ENCODE measurements around the gene ANKRD9.
"Not testable (repeated sequence)": the region's sequence is repeated elsewhere in the genome, so short reads cannot be mapped to it uniquely, and the experiment has no call there.

ANKRD9 gene, protein sequence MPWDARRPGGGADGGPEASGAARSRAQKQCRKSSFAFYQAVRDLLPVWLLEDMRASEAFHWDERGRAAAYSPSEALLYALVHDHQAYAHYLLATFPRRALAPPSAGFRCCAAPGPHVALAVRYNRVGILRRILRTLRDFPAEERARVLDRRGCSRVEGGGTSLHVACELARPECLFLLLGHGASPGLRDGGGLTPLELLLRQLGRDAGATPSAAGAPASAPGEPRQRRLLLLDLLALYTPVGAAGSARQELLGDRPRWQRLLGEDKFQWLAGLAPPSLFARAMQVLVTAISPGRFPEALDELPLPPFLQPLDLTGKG
- total RNA-seq, result 4.8 to 5.6 reads per million in 2 experiments

DNA sequence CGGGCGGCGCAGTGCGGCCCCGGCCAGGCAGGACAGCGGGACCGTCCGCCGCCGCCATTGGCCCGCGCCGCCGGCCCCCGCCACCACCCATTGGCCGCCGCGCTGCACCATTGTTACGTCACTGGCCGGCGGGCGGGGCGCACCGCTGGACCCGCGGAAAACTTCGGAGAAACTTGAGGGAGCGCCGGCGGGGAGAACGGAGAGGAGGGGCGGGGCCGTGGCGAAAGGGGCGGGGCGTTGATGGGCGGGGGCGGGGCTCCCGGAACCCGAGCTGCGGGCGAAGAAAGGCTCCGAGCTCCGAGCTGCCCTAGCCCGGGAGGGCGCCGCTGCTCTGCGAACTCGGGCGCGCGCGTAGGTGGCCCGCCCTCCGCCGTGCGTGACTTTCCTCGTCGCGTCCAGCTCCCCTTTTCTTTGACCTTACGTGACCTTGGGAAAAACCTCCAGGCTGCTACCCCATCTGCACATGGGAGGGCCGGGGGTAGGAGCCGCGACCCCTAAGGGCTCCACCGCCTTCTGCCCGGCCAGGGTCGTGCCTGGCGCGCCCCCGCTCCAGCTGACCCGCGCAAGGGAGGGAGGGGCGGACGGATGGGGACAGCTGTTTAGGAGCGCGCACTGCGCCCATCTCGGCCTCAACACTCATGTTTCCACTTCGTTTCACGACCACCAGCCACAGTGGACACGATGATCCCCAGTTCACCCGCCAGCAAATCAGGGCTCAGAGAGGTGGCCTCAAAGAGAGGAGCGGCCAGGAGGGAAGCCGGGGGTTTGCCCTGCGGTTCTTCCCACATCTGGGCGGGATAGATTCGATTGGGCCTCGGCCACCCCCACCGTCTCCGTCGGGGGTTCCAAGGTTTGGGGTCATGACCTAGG, at the start of gene ANKRD9:
Gene ANKRD9, minus strand, starts transcription at position 31 of the 870 bp plus-strand sequence. CDS start 1,887 bp downstream, outside the sequence.
- DNase-seq (ENCODE audit: low read depth), result peak; percentile 74

DNA sequence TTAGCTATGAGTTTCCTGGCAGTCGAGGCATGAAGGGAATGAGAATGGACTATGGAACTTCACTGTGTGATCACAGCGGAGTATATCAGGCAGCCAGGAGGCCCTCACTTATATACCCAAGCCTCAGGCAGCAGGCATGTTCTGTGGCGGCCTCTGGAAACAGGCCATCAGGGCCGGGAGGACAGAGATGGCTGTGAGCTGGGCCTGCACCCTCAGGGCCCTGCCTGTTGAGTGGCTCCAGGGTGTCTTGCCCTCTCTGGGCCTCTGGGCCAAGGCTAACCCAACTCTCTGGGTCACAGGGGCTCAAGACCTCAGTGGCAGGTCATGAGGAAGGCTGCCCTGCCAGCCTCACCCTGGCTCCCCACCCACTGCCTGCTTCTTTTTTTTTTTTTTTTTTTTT, 49.0 kb upstream of the ANKRD9 start:
- DNase-seq (ENCODE audit: low read depth), result no peak

DNA sequence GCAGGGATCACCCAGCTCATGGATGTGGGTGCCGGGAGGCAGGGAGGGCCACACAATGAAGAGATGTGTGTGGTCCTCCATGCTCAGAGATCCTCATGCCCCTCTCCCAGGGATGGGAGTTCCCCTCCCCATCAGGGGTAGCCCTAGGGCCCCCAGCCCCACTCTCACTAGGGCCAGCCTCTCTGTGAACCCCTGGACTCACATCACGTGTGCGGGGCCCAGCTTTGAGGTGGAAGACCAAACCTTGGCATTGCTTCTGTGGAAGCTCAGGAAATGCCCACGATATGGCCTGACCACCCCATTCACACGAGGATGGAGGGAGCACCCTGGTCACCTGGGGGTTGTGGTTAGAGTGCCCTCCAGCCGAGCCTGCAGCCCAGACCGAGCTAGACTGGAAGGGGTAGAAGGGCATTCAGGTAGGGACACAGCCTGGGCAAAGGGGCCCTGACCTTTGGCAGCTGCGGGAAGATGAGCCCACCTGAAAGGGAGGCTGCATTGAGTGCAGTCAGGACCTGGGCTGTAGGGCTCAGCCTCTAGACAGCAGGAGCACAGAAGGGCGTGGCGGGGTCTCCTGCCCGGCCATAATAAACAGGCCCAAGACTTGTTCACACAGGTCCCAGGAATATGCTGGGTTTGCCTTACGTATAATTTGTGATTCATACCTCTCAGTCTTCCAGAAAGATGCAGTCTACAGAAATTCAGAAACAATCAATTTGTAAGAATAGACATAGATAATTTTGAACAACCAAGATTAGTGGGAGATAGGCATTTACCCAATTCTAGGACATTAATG, 48.1 kb upstream of the ANKRD9 start:
- no peak for DNase-seq (ENCODE audit: low read depth)

DNA sequence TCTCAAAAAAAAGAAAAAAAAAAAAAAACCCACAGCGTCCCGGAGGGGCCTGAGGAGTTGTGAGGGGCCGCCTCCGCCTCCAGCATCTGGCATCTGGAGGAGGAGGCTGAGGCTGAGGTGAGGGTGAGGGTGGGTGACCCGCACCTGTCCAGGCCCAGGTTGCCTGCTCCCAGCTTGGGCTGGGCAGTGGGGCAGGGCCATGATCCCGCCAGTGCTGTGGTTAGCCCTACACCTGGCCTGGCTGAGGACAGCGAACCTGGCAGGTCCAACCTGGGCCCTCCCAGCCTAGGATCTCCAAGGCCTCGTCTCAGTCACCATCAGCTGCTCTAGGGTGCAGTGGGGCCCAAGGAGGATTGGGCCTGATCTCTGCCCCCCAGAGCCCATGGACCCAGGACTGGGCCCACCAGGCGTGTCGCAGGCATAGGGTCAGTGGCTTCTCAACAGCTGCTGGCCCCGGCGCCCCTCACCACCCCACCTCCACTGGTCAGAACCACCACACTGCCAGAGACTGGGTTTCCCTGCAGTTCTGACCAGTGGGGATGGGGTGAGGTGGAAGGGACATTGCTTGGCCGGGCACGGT, 46.6 kb upstream of the ANKRD9 start:
- no peak for DNase-seq (ENCODE audit: low read depth)

DNA sequence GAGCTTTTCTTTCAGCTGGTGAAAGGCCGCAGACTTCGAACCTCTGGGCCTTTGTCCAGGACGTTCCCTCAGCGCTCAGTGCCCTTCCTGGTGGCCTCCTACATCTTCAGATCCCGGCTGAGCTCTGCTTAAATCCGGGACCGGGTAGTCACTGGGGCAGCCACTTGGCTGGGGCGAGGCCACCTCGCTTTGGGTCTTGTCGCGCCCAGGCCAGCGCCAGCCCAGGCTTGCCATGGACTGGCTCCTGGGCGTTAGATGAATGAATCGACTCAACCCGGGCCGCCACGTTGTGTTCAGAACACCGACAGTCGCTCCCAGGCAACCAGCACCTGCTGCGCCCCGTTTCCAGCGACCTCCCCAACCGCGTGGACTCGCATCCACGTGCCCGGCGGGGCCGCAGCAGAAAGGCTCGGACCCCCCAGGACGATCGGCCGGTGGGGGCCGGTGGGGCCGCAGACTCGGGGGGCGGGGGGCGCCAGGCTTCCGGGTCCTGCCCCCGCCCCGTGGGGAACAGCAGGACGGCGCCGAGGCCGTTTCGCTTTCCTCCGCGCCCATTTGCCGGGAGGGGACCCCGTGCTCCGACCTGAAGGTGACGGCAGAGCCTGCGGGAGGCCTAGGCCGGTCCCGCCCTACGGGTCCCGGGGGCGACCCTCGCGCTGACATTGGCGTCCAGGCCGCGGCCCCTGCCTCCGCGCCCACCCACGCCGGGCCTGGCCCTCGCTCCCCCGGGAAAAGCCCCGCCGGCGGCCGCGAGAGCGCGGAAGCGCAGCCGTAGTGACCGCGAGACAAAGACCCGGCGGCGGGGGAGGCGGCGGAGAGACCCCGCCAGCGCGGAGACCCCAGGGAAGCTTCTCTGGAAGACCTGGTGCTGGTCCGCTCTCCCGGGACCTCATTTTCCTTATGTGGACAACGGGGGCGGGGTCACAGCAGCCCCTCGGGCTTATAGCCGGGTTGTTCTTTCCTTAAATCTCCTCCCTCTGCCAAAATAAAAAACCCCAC, 45.5 kb upstream of the ANKRD9 start:
- DNase-seq (ENCODE audit: low read depth), result peak; percentile 36

DNA sequence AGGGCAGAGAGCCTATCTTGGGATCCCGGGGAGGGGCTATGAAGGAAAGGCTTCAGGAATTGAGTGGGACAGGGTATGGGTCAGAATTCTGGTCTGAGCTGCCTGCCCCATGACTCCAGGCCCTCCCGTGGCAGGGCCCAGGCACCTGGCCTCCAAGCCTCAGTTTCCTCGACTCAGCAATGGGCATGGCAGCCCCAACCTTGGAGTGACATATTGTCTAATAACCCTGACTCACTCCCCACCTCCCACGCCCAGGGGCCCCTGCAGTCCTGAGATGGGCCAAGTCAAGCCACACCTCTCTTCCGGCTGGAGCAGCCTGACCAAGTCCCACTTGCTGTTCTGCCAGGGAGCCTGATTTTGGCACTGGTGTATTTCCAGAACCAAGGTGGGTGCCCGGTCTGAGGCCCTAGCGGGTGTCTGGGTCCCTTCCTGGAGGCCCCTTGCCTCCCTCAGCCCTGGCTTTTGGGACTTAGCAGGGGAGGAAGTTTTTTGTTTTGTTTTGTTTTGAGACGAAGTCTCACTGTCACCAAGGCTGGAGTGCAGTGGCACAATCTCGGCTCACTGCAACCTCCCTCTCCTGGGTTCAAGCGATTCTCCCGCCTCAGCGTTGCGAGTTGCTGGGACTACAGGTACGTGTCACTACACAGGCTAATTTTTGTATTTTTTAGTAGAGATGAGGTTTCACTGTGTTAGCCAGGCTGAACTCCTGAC, 42.6 kb upstream of the ANKRD9 start:
- DNase-seq (ENCODE audit: low read depth), result no peak

DNA sequence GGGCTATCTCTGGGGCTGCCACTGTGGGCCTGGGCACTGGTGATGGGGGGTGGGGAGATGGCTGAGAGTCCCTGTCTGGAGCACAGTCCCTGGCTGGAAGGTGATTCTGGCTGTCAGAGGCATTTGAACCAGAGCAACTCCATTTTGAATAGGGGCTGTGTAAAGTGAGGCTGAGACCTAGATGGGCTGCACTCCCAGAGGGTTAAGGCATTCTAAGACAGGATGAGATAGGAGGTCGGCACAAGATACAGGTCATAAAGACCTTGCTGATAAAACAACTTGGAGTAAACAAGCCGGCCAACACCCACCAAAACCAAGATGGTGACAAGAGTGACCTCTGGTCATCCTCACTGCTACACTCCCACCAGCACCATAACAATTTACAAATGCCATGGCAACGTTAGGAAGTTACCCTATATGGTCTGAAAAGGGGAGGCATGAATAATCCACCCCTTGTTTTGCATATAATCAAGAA, 41.4 kb upstream of the ANKRD9 start:
- not testable (repeated sequence) for DNase-seq (ENCODE audit: low read depth)

DNA sequence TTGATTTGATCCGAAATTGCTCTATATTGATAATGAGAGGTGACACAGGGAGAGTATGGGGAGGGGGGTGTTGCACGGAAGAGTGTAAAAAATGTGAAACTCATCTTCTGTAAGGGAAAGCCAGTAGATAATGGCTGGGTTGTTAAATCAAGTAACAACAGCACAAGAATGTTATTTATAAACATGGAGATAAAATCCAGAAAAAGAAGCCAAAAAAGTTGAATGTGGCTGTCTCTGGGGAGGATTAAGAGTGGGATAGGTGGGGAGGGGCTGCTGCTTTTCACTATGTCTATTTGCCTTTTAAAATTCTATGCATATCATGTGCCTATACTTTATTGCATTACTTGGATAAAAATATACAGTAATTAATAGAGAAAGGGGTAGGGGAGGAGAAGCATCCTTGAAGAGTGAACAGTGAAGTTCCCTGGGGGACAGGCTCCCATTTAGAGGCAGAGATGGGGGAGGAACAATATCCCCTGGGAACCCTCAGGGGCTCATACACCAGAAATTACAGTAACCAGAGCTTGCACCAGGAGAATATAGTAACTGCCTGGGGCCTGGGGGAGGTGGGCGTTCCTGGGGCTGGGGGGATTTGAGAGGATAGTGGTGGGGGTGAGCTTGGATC, 39.2 kb upstream of the ANKRD9 start:
- DNase-seq (ENCODE audit: low read depth), result no peak

DNA sequence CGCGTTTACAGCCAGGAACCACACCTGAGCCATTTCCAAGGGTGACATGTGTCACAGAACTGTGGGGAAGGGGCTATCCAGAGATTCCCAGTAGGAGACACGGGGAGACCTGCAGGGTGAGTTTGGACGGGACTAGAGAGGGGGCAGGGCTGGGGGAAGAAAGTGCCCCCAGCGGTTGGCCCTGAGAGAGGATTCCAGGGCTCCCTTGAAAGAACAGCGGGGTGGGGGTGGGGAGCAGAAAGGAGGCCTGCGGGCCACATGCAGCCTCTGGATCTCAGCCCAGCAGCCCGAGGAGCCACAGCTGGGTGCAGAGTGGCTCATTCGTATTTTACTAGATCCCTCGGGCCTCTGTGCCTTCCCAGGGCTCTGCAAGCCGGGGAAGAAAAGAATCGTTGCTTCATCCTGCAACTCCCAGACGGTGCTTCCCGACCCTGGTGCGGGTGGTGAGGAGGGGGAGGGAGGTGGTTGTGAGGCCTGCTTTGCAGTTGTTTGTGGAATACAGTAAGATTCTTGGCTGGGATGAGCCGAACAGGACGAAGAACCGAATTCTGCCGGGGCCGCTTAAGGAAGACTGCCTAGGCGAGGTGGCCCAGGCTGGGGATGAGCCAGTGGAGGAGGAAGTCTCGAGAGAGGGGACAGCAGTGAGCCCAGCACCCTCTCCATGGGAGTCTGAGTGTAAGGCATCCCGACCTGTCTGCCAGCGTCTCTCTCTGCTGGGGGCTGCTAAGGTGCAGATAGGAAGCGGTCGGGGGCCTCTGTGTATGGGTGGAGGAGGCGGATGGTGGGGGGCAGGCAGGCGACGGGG, 36.1 kb upstream of the ANKRD9 start:
- DNase-seq (ENCODE audit: low read depth), result no peak

DNA sequence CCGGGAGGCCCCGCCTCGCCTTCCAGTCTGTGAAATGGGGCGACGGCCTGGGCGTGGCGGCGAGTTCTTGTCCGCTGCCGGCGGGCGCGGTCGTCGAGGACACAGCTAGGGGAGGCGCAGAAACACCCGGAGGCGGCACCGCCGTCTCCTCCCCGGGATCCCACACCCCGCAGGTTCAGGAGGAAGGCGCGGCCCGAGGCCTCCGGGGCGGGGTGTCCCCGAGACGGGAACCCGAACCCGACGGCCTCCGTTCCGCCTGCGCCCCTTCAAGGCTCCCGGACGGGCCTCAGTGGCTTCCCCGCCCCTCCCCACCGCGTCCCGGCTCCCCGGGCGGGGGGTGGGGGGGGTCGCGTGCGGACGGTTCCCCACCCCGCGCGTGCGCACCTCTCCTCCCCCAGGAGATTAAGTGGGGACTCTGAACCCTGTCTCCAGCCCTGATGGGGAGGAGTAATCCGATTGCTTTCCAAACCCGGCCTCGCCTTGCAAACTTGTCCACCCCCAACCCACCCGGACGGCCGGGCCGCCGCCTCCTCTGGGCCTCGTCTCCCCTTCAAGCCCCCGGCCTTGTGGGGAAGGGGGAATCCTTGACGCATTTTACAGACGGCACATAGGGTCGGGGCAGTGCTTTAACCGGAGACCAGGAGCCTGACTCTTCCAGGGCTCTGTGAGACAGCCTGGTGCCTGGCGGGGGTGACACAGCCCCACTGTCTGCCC, 35.3 kb upstream of the ANKRD9 start:
- DNase-seq (ENCODE audit: low read depth), result no peak

DNA sequence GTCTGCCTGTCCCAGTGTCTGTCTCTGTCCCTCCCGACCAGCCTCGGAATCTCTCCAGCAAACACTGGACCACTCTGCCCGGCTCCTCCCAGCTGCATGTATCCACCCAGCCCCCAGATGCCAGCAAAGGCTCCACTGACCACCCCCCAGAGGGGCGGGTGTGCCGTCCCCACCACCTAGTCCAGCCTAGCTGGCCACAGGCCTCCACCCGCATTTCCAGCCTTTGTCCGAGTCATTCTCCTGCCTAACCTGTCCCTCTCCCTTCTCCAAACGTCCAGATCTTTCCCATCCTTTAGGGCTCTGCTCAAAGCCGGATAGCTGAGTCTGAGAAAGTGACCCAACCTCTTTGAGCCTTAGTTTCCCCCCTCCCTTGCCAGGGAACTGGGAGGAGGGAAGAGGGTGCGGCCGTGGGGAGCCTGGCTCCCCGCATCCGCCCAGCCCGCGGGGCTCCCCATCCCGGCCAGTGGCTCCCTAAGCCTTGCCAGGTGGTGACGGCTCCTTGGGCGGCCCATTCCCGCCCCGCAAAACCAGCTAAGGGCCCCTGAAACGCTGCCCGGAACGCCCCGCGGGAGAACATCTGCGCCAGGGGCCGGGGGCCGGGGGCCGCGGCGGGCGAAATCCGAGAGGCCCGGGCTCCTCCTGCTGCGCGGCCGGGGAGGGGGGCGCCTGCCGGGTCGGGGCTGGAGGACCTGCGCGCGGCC, 34.6 kb upstream of the ANKRD9 start:
- DNase-seq (ENCODE audit: low read depth), result no peak

DNA sequence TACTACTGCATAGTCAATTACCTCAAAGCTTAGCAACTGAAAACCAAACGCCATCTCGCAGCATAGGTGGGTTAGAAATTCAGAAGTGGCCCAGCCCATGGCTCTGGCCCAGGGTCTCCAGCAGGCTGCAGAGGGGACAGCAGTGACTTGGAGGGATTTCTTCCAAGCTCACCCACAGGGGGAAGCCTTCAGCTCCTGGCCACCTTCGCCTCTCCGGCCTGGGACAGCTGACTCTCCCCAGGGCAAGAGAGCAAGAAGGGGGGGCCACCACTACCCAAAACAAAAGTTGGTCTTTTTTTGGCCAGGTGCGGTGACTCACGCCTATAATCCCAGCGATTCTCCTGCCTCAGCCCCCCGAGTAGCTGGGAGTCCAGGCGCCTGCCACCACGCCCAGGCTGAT, 32.2 kb upstream of the ANKRD9 start:
- DNase-seq (ENCODE audit: low read depth), result no peak

DNA sequence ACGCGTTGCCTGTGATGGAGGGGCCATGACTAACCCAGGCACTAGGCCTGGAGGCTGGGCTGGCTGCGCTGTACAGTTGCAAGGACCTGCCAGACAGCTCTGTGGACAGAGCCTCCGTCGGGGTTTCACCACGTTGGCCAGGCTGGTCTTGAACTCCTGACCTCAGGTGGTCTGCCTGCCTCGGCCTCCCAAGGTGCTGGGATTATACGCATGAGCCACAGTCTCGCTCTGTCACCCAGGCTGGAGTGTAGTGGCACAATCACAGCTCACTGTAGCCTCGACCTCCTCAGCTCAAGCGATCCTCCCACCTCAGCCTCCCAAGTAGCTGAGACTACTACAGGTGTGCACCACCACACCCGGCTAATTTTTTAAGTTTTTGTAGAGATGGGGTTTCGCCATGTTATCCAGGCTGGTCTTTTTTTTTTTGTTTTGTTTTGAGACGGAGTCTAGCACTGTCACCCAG, 31.5 kb upstream of the ANKRD9 start:
- not testable (repeated sequence) for DNase-seq (ENCODE audit: low read depth)

DNA sequence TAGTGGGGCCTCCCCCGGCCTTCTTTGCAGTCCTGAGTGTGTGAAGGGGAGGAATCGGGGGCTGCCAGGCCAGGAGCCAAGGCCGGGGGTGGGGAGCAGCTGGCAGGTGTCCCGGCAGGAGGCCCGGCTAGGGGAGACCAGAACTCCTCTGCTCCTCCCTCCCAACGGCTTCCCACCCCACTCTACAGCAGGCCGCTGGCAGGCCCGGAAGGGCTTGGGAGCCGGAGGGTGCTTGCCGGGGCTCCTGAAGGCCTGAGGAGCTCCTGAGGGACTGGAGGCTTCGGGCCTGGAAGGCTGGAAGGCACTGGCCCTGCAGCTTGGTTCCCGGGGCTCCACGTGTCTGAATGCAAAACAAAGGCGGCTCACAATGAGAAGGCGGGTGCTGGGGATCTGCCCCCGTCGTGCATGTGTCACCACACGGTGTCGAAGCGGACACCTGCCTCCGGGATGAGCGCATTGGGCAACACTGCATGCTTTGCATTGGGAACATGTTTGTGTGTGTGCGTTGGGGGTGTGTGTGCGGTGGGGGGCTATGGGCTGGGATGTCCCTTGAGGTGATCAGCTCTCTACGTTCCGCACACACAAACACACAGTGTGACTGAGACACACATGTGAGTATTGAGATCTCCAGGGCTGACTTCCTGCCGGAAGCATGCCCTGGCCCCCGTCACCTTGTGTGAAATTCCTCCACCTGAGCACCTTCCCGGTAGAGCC, 30.9 kb upstream of the ANKRD9 start:
- DNase-seq (ENCODE audit: low read depth), result no peak

DNA sequence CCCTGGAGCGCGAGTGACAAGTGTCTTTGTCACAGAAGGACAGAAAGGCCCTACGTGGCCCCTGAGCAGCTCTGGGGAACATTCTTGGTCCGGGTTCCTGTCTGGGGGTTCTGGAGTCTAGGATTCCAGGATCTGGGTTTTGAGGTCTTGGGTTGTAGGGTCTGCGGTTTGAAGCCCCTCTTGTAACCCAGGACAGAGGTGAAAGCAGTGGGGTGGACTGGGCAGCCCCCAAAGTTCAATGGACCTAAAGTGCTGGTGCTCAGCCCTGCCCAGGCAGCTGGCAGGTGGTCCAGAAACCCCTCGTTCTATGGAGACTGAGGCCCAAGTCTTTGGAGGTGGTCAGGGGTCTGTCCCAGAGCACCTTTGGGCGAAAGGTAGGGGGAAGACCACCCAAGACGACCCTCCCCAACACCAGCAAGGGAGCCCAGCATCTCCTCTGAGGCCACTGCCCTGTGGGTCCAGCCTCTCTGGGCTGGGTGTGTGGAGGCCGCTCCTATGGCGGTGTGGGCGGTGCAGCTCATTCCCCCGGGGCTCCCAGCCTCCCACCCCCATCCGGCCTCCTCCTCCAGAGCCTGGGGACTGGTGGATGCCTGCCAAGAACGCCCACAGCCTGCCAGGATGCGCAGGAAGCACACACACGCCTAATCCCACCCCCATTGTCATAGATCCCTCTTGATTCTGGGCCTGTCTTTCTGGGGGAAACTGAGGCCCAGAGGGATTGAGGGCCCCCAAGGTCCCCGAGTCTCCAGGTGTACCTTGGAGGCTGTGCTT, 30.2 kb upstream of the ANKRD9 start:
- no peak for DNase-seq (ENCODE audit: low read depth)
